ENCODE measurements around the gene TBC1D22A. TPM values are rescaled to one million over a fixed set of nuclear protein-coding genes. Genes with fewer than 3 reads are reported as not detected.

The TBC1D22A gene
- total RNA-seq, 4 donors from 2014 or later, result 31.2 to 111 (median 41.8) TPM

- no peaks in the 10 kb centered on the region for H3K27me3 ChIP-seq
- in situ Hi-C loops (cut with MboI; ENCODE audit: low pct_ligation_motif_present in 1 of 4, low pct_unique_long_range_greater_than_20kb in 1 of 4, low sequenced_read_pairs in 3 of 4), result no loop called here
- H3K9me3 ChIP-seq, result no peaks in the 10 kb centered on the region
- intact Hi-C loops (cut with DNase I; ENCODE audit: low total_unique reads), result no loop called here
- TF ChIP-seq EP300 (IDR thresholded peaks at IDR 0.05; ENCODE audit: low read depth), result no peak
- TF ChIP-seq CTCF (IDR thresholded peaks at IDR 0.05), result no peak
- no peak for TF ChIP-seq POLR2AphosphoS5 (IDR thresholded peaks at IDR 0.05)
- no peak for TF ChIP-seq POLR2A (IDR thresholded peaks at IDR 0.05)
- H3K4me3 ChIP-seq, result no peak overlapping the region
- no peaks in the 10 kb centered on the region for H3K36me3 ChIP-seq
- peaks cover 0 to 4% (median 0%) of the 10 kb centered on the region in 4 donors for H3K4me1 ChIP-seq
- DNase-seq, result no peak
- H3K27ac ChIP-seq, result no peak overlapping the region
- WGBS, 2 donors (ENCODE audit: low coverage in 1 of 2), result 93 to 97% methylated on average over 5 to 7 of the region's 7 CpGs
These were observed 44.3 kb downstream of the TBC1D22A start for GRCh38 chr22:46806794-46807193.

GRCh38 chr22:46807458-46807857 lies 45.0 kb downstream of the TBC1D22A start:
- in situ Hi-C loops (cut with MboI; ENCODE audit: low pct_ligation_motif_present in 1 of 4, low pct_unique_long_range_greater_than_20kb in 1 of 4, low sequenced_read_pairs in 3 of 4), result no loop called here
- Histone ChIP-seq H3K27ac (no peak overlapping the region), H3K4me1 (peaks cover 0 to 4% (median 0%) of the 10 kb centered on the region in 4 donors), H3K4me3 (no peak overlapping the region), H3K27me3 (no peaks in the 10 kb centered on the region), H3K9me3 (no peaks in the 10 kb centered on the region), H3K36me3 (no peaks in the 10 kb centered on the region)
- intact Hi-C loops (cut with DNase I; ENCODE audit: low total_unique reads), result no loop called here
- 80 to 99% methylated on average over 2 to 6 of the region's 6 CpGs for WGBS, 2 donors (ENCODE audit: low coverage in 1 of 2)
- no peak for DNase-seq
- TF ChIP-seq EP300 (IDR thresholded peaks at IDR 0.05; ENCODE audit: low read depth) (no peak), CTCF (IDR thresholded peaks at IDR 0.05) (no peak), POLR2A (IDR thresholded peaks at IDR 0.05) (no peak), POLR2AphosphoS5 (IDR thresholded peaks at IDR 0.05) (no peak)

- TF ChIP-seq POLR2A (IDR thresholded peaks at IDR 0.05) (no peak), EP300 (IDR thresholded peaks at IDR 0.05; ENCODE audit: low read depth) (no peak), POLR2AphosphoS5 (IDR thresholded peaks at IDR 0.05) (no peak), CTCF (IDR thresholded peaks at IDR 0.05) (no peak)
- WGBS, 2 donors (ENCODE audit: low coverage in 1 of 2), result 96 to 100% methylated on average over 5 to 17 of the region's 17 CpGs
These were observed 46.9 kb downstream of the TBC1D22A start for GRCh38 chr22:46809153-46809885.

DNA sequence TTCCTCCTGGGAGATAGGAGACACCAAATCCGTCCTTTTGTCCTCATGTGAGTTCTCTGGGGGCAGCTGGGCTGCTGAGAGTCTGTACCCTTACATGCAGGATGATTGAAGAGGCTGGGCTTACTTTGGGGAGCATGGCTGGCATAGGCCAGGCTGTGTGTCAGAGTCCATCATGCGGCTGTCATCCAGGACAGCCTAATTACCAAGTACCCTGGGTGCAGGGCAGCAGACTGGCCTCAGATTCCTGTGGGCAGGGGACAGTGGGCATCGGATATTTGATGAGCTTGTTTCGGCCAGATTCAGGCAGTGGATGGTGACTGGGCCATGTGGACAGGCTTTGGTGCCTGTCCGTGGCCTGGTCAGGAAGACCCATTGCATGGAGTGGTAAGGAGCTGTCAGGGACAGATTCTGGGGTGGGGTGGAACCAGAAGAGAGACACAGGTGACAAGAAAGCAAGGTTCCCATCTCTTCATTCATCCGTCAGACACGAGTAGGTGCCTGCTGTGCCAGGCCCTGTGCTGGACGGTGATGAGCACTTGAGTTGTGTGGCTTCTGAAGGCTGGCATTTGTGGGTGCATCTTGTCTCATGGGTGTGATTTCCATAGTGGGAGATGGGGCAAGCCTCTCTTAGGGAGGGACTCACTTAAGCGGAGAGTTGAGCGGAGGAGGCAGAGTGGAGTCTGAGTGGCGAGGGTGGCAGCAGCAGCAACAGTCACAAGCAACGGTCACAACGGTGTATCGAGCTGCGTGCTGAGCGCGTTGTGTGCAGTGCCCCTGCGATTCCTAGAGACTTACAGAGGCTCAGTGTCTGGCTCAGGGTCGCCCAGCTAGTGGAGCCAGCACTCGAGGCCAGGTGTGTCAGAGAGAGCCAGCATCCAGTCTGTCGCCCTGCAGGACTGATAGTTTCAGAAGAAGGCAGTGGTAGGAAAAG lies 48.7 kb downstream of the TBC1D22A start:
- H3K4me1 ChIP-seq, result peaks cover 8 to 22% (median 16%) of the 10 kb centered on the region in 4 donors
- 85 to 96% methylated on average over 6 to 21 of the region's 21 CpGs for WGBS, 2 donors (ENCODE audit: low coverage in 1 of 2)
- in situ Hi-C loops (cut with MboI; ENCODE audit: low pct_ligation_motif_present in 1 of 4, low pct_unique_long_range_greater_than_20kb in 1 of 4, low sequenced_read_pairs in 3 of 4) (no loop called here), intact Hi-C loops (cut with DNase I; ENCODE audit: low total_unique reads) (no loop called here)
- no peak overlapping the region for H3K4me3 ChIP-seq
- no peak for DNase-seq
- H3K27me3 ChIP-seq, result no peaks in the 10 kb centered on the region
- no peak for TF ChIP-seq POLR2AphosphoS5 (IDR thresholded peaks at IDR 0.05)
- TF ChIP-seq CTCF (IDR thresholded peaks at IDR 0.05), result no peak
- TF ChIP-seq POLR2A (IDR thresholded peaks at IDR 0.05), result no peak
- no peak for TF ChIP-seq EP300 (IDR thresholded peaks at IDR 0.05; ENCODE audit: low read depth)
- H3K36me3 ChIP-seq, result no peaks in the 10 kb centered on the region
- H3K27ac ChIP-seq, result no peak overlapping the region
- no peaks in the 10 kb centered on the region for H3K9me3 ChIP-seq

More at GRCh38 chr22:46809153-46809885, 46.9 kb downstream of the TBC1D22A start:
- H3K9me3 ChIP-seq, result no peaks in the 10 kb centered on the region
- H3K4me3 ChIP-seq, result no peak overlapping the region
- intact Hi-C loops (cut with DNase I; ENCODE audit: low total_unique reads), result no loop called here
- DNase-seq, result no peak
- no peak overlapping the region for H3K27ac ChIP-seq
- in situ Hi-C loops (cut with MboI; ENCODE audit: low pct_ligation_motif_present in 1 of 4, low pct_unique_long_range_greater_than_20kb in 1 of 4, low sequenced_read_pairs in 3 of 4), result no loop called here
- H3K36me3 ChIP-seq, result no peaks in the 10 kb centered on the region
- peaks cover 0 to 5% (median 2%) of the 10 kb centered on the region in 4 donors for H3K4me1 ChIP-seq
- no peaks in the 10 kb centered on the region for H3K27me3 ChIP-seq

Measured in transverse colon (tissue), 4 donors.